HEK293T (cell line): ENCODE results near the gene PSME2.

Experiments used
- ARNT ChIP-seq: fragments of 450-650 bp; IDR thresholded peaks from 2 replicates; pipeline ENCODE4 v1.6.1; 2017; ENCODE audit warnings: mild to moderate bottlenecking
- BHLHE40 ChIP-seq: fragments of 450-650 bp; IDR thresholded peaks from 2 replicates; pipeline ENCODE4 v1.6.1; 2016; ENCODE audit warnings: mild to moderate bottlenecking, moderate library complexity, borderline replicate concordance
- ELF4 ChIP-seq: fragments of 450-650 bp; IDR thresholded peaks from 2 replicates; pipeline ENCODE4 v1.6.1; 2017; ENCODE audit warnings: antibody characterized with exemption
- FOXA1 ChIP-seq: fragments of 450-650 bp; IDR thresholded peaks from 2 replicates; pipeline ENCODE4 v1.6.1; 2016; ENCODE audit warnings: mild to moderate bottlenecking
- FOXK2 ChIP-seq: fragments of 450-650 bp; IDR thresholded peaks from 2 replicates; pipeline ENCODE4 v1.6.1; 2016; ENCODE audit warnings: mild to moderate bottlenecking
- FOXM1 ChIP-seq: fragments of 450-650 bp; IDR thresholded peaks from 2 replicates; pipeline ENCODE4 v1.6.1; 2017; ENCODE audit warnings: mild to moderate bottlenecking, borderline replicate concordance
- HDGF ChIP-seq: fragments of 450-650 bp; IDR thresholded peaks from 2 replicates; pipeline ENCODE4 v1.6.1; 2017; ENCODE audit warnings: antibody characterized with exemption, borderline replicate concordance
- L3MBTL2 ChIP-seq: fragments of 450-650 bp; conservative IDR thresholded peaks from 2 replicates; pipeline ENCODE4 v1.6.1; 2016; ENCODE audit warnings: mild to moderate bottlenecking
- NFRKB ChIP-seq: fragments of 450-650 bp; IDR thresholded peaks from 2 replicates; pipeline ENCODE4 v1.6.1; 2016; ENCODE audit warnings: mild to moderate bottlenecking, moderate library complexity
- PKNOX1 ChIP-seq: fragments of 450-650 bp; IDR thresholded peaks from 2 replicates; pipeline ENCODE4 v1.6.1; 2016
- SP1 ChIP-seq: fragments of 450-650 bp; IDR thresholded peaks from 2 replicates; pipeline ENCODE4 v1.6.1; 2017
- SUZ12 ChIP-seq: fragments of 450-650 bp; IDR thresholded peaks from 2 replicates; pipeline ENCODE4 v1.6.1; 2016; ENCODE audit warnings: mild to moderate bottlenecking
- TARDBP ChIP-seq: fragments of 450-650 bp; IDR thresholded peaks from 2 replicates; pipeline ENCODE4 v1.6.1; 2016
- ZNF384 ChIP-seq: fragments of 450-650 bp; IDR thresholded peaks from 2 replicates; pipeline ENCODE4 v1.6.1; 2016

GRCh38 chr14:24137529-24138395 lies 8.6 kb downstream of the PSME2 start:
- no peak for TF ChIP-seq ARNT
- no peak for TF ChIP-seq BHLHE40
- TF ChIP-seq SP1: no peak
- no peak for TF ChIP-seq FOXK2
- no peak for TF ChIP-seq NFRKB
- no peak for TF ChIP-seq FOXM1
- no peak for TF ChIP-seq L3MBTL2
- TF ChIP-seq SUZ12: no peak
- no peak for TF ChIP-seq TARDBP
- no peak for TF ChIP-seq ELF4
- TF ChIP-seq ZNF384: no peak
- no peak for TF ChIP-seq FOXA1
- TF ChIP-seq PKNOX1: no peak
- no peak for TF ChIP-seq HDGF
